ENCODE data around the gene KIF22. TPM values are rescaled to one million over a fixed set of nuclear protein-coding genes. Genes with fewer than 3 reads are reported as not detected.

KIF22 gene
- total and polyA plus RNA-seq, 9 of the 15 experiments (the other 6 are each of a cell fraction or from before 2014, with no cell fraction given), result 8.7 to 232 (median 131) TPM

- TF ChIP-seq ZNF740 (CRISPR knock-in tag; IDR thresholded peaks at IDR 0.05), result peak; percentile 89
- no peak; a peak in 1 of 4 replicates for TF ChIP-seq ZNF740 (tag; IDR thresholded peaks at IDR 0.05)
- TF ChIP-seq PHF8 (IDR thresholded peaks at IDR 0.05; ENCODE audit: borderline replicate concordance, low read length), result peak; percentile 45; the same call in 1 of the 2 replicates
- peak; percentile 73 for TF ChIP-seq MAX (CRISPR knock-in tag; IDR thresholded peaks at IDR 0.05)
- TF ChIP-seq FOSL1 (tag; conservative IDR thresholded peaks at IDR 0.05), result no peak
- TF ChIP-seq HES1 (IDR thresholded peaks at IDR 0.05; ENCODE audit: low read depth), result no peak
- TF ChIP-seq PTTG1 (tag; IDR thresholded peaks at IDR 0.05; ENCODE audit: low read depth), result no peak
- TF ChIP-seq ZKSCAN8 (CRISPR knock-in tag; IDR thresholded peaks at IDR 0.05), result no peak
- TF ChIP-seq PHB2 (IDR thresholded peaks at IDR 0.05; ENCODE audit: low read depth), result no peak
- TF ChIP-seq MCM2 (IDR thresholded peaks at IDR 0.05; ENCODE audit: low read depth), result no peak
- peak; percentile 79; the same call in 1 of the 2 replicates for TF ChIP-seq KDM2B (CRISPR knock-in tag; IDR thresholded peaks at IDR 0.05)
- TF ChIP-seq CXXC5 (CRISPR knock-in tag; IDR thresholded peaks at IDR 0.05), result peak; percentile 58
- no peak for TF ChIP-seq IRF9 (tag; IDR thresholded peaks at IDR 0.05)
- TF ChIP-seq ZBTB7A (IDR thresholded peaks at IDR 0.05; ENCODE audit: borderline replicate concordance, control insufficient read depth, low read depth, low read length), result peak; percentile 79; the same call in 1 of the 2 replicates
- TF ChIP-seq E2F6 (IDR thresholded peaks at IDR 0.05; ENCODE audit: borderline replicate concordance in 1 of 2, extremely low read depth in 1 of 2, insufficient read depth in 1 of 2, insufficient read length in 1 of 2, low read depth in 1 of 2, low read length in 1 of 2, poor library complexity in 1 of 2, severe bottlenecking in 1 of 2), result peak; percentile 73 to 91
- TF ChIP-seq YY1 (IDR thresholded peaks at IDR 0.05; ENCODE audit: borderline replicate concordance in 1 of 3, control insufficient read depth in 1 of 3, extremely low read depth in 1 of 3, insufficient read depth in 3 of 3, insufficient read length in 1 of 3, insufficient replicate concordance in 2 of 3, low read depth in 1 of 3, low read length in 2 of 3), result peak in 1 of 3 experiments; percentile 70
- no peak for TF ChIP-seq FOXM1 (IDR thresholded peaks at IDR 0.05; ENCODE audit: low read depth)
- TF ChIP-seq FOXM1 (CRISPR knock-in tag; IDR thresholded peaks at IDR 0.05; ENCODE audit: low read depth), result no peak
- TF ChIP-seq ZBTB9 (CRISPR knock-in tag; IDR thresholded peaks at IDR 0.05), result 0 out of 2 replicates have a peak, but pooled peaks have one; percentile 29
- no peak for TF ChIP-seq LCOR (CRISPR knock-in tag; IDR thresholded peaks at IDR 0.05)
- peak; percentile 11 for TF ChIP-seq SUPT5H (IDR thresholded peaks at IDR 0.05)
Observed at GRCh38 chr16:29806641-29807425, 16.3 kb downstream of the KIF22 start (continued).

Data from K562 (cell line).